Lower leg skin (tissue), 3 donors: ENCODE measurements around the gene OAF.

Experiments
- POLR2A ChIP-seq, 2 donors: fragments of 450-650 bp; IDR thresholded peaks; one replicate each; pipeline ENCODE4 v1.6.1; 2016 to 2017; ENCODE audit warnings: antibody characterized with exemption in 2 of 2, mild to moderate bottlenecking in 1 of 2, moderate library complexity in 1 of 2
- TF ChIP-seq, protein P1 (sequence below), 3 donors: fragments of 450-650 bp; IDR thresholded peaks; one replicate each; pipeline ENCODE4 v1.5.1; 2016; ENCODE audit warnings: antibody characterized with exemption in 3 of 3, mild to moderate bottlenecking in 3 of 3, moderate library complexity in 2 of 3

DNA sequence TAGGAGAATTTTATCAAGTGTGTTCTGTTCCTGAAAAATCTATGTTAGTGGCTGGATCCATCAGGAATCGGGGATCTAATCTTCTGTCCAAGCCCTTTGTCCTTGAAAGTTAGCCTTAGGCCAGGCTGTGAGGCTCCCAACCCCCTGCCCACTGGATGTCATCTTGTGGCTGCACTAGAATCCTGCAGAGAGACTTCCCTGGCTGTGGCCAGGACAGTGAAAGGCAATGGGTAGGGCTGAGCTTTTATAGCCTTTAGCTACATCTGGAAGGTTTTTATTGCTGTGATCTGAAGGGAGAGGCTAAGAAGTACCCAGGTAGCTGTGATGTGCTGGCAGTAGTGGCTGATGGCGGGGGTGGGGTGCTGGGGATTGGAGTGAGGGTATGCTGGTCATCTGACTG is 2.1 kb downstream of the OAF start:
- TF ChIP-seq, protein P1, sequence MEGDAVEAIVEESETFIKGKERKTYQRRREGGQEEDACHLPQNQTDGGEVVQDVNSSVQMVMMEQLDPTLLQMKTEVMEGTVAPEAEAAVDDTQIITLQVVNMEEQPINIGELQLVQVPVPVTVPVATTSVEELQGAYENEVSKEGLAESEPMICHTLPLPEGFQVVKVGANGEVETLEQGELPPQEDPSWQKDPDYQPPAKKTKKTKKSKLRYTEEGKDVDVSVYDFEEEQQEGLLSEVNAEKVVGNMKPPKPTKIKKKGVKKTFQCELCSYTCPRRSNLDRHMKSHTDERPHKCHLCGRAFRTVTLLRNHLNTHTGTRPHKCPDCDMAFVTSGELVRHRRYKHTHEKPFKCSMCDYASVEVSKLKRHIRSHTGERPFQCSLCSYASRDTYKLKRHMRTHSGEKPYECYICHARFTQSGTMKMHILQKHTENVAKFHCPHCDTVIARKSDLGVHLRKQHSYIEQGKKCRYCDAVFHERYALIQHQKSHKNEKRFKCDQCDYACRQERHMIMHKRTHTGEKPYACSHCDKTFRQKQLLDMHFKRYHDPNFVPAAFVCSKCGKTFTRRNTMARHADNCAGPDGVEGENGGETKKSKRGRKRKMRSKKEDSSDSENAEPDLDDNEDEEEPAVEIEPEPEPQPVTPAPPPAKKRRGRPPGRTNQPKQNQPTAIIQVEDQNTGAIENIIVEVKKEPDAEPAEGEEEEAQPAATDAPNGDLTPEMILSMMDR (IDR thresholded peaks at IDR 0.05): no peak
- TF ChIP-seq POLR2A (IDR thresholded peaks at IDR 0.05): no peak
